Right atrium auricular region (tissue), 2 donors: ENCODE results near the gene FAM110C. TPM values are rescaled to one million over a fixed set of nuclear protein-coding genes. Genes with fewer than 3 reads are reported as not detected.
"Not testable (repeated sequence)": the region's sequence is repeated elsewhere in the genome, so short reads cannot be mapped to it uniquely, and the experiment has no call there.

ENCODE experiments used
- DNase-seq: peaks from one replicate; pipeline ENCODE4 v3.0.0-alpha.2; 2019; ENCODE audit warnings: low spot score
- H3K27ac ChIP-seq, 2 donors: fragments of 200-600 bp; sonication (generic); 1 replicate in 1 of 2; 2 replicates in 1 of 2; pipeline ENCODE4 v1.5.1; 2016 to 2019
- H3K27me3 ChIP-seq, 2 donors: fragments of 200-600 bp; sonication (generic); one replicate each; pipeline versions ENCODE4 v1.5.1 to v1.6.0; 2017 to 2019
- H3K36me3 ChIP-seq: fragments of 200-600 bp; sonication (generic); one replicate; pipeline ENCODE4 v1.5.1; 2016
- H3K4me1 ChIP-seq, 2 donors: fragments of 200-600 bp; sonication (generic); one replicate each; pipeline versions ENCODE4 v1.5.1 to v1.6.0; 2017 to 2019
- H3K4me3 ChIP-seq, 2 donors: fragments of 200-600 bp; sonication (generic); 1 replicate in 1 of 2; 2 replicates in 1 of 2; pipeline ENCODE4 v1.5.1; 2017 to 2019; ENCODE audit warnings: mild to moderate bottlenecking in 1 of 2, moderate library complexity in 1 of 2
- H3K9me3 ChIP-seq, 2 donors: fragments of 200-600 bp; sonication (generic); one replicate each; pipeline ENCODE4 v1.5.1; 2019
- total RNA-seq, 2 donors: library from RNA; depleted of rRNA; stranded (reverse); fragments of >200 nt; gene quantifications; one replicate each; pipeline ENCODE4 v1.1.0, GENCODE V29; 2016
- TF ChIP-seq, protein P1 (sequence below), 2 donors: fragments of 200-600 bp; sonication (generic); IDR thresholded peaks; one replicate each; pipeline ENCODE4 v1.5.1; 2019; ENCODE audit warnings: antibody characterized with exemption in 2 of 2

Gene FAM110C
- total RNA-seq, 2 donors from 2014 or later, result 8.3 to 12.4 TPM

DNA sequence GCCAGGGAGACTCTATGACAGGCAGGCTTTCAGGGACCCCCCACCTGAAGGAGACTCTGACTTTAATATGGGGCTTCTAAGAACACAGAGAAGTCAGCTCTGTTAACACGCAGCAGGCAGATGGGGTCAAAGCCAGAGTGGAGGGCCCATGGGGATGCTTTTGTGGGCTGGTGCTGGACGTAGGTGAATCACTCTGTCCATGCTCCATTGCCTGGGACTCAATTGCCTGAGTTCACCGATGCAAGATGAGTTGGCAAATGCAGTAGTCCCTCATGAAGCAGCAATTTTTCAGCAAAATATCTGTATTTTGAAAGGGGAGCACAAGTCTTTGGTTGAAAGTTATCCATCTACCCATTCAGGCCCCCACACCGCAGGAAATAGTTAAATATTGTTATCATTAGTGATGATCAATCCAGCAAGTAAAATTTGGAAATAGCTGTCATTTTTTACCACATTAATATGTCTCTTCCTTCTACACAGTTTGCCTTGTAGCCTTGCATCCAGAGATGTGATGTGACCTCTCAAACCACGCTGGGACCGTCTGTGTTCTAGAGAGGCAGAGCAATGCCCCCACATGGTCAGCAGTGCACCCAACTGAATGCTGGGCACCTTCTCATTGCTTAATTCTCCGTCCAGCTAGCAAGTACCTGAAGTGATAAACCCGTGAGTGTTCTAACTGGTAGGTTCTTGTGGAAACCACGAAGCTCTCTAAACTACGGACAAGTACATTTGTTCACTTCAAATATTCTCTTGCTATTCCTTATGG lies 34.8 kb upstream of the FAM110C start:
- no peaks in the 10 kb centered on the region for H3K27me3 ChIP-seq
- no peak overlapping the region for H3K4me3 ChIP-seq
- H3K4me1 ChIP-seq, result no peaks in the 10 kb centered on the region
- no peak overlapping the region for H3K27ac ChIP-seq
- no peak for DNase-seq
- no peaks in the 10 kb centered on the region for H3K36me3 ChIP-seq
- TF ChIP-seq, protein P1, sequence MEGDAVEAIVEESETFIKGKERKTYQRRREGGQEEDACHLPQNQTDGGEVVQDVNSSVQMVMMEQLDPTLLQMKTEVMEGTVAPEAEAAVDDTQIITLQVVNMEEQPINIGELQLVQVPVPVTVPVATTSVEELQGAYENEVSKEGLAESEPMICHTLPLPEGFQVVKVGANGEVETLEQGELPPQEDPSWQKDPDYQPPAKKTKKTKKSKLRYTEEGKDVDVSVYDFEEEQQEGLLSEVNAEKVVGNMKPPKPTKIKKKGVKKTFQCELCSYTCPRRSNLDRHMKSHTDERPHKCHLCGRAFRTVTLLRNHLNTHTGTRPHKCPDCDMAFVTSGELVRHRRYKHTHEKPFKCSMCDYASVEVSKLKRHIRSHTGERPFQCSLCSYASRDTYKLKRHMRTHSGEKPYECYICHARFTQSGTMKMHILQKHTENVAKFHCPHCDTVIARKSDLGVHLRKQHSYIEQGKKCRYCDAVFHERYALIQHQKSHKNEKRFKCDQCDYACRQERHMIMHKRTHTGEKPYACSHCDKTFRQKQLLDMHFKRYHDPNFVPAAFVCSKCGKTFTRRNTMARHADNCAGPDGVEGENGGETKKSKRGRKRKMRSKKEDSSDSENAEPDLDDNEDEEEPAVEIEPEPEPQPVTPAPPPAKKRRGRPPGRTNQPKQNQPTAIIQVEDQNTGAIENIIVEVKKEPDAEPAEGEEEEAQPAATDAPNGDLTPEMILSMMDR (IDR thresholded peaks at IDR 0.05), result no peak
- H3K9me3 ChIP-seq, result no peaks in the 10 kb centered on the region

DNA sequence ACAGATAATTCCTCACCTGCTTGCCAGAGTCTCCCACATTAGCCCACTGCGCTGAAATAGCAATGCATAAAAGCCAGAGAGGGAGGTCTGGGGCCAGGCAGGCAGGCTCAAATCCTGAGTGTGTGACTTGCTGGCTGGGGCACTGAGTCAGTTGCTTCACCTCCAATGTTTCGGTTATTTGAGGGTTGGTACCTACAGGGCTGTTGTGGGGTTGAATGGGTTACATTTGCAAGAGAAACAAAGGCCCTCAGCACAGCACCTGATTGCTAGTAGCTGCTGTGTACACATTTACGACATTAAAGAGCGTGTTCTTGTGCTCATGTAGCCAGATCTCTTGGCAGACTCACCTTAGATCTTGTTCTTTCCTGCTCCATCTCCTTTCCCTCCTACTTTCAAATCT lies 34.1 kb upstream of the FAM110C start:
- no peak overlapping the region for H3K27ac ChIP-seq
- TF ChIP-seq, protein P1 (IDR thresholded peaks at IDR 0.05), result no peak
- no peak overlapping the region for H3K4me3 ChIP-seq
- no peaks in the 10 kb centered on the region for H3K27me3 ChIP-seq
- no peaks in the 10 kb centered on the region for H3K36me3 ChIP-seq
- no peaks in the 10 kb centered on the region for H3K4me1 ChIP-seq
- no peak for DNase-seq
- no peaks in the 10 kb centered on the region for H3K9me3 ChIP-seq

DNA sequence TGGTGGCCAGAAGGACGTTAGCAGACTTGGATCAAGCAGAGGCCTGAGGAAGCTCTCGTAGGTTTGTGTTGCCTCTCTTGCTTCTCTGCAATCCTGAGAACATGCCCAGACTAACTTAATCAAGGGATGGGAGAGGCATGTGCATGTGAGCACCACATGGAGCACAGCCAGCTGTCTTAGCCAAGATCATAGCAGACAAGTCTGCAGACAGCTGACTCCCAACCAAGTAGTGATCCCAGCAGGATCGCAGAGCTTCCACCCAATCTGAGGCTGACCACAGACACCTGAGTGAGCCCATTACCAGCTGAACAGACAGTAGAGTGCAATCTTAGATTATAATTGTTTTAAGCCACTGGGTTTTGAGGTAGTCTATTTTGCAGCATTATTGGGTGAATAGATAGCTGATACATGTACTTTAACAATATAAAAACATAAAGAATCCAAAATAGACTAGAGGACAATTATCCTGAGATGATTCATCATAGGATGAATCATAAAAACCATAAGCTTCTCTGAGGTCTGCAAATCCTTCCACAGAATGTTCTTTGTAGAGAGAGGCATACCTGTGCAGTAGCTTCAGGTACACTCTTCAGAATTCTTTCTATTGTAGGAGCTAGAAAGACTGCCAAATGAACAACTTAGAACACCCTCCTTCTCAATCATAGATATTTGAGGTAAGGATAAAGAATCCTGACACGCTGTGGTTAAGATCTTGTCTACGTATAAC lies 25.2 kb upstream of the FAM110C start:
- Histone ChIP-seq H3K27me3 (no peaks in the 10 kb centered on the region), H3K27ac (no peak overlapping the region), H3K4me1 (no peaks in the 10 kb centered on the region), H3K36me3 (no peaks in the 10 kb centered on the region), H3K9me3 (no peaks in the 10 kb centered on the region), H3K4me3 (no peak overlapping the region)
- TF ChIP-seq, protein P1 (IDR thresholded peaks at IDR 0.05), result no peak
- no peak for DNase-seq

DNA sequence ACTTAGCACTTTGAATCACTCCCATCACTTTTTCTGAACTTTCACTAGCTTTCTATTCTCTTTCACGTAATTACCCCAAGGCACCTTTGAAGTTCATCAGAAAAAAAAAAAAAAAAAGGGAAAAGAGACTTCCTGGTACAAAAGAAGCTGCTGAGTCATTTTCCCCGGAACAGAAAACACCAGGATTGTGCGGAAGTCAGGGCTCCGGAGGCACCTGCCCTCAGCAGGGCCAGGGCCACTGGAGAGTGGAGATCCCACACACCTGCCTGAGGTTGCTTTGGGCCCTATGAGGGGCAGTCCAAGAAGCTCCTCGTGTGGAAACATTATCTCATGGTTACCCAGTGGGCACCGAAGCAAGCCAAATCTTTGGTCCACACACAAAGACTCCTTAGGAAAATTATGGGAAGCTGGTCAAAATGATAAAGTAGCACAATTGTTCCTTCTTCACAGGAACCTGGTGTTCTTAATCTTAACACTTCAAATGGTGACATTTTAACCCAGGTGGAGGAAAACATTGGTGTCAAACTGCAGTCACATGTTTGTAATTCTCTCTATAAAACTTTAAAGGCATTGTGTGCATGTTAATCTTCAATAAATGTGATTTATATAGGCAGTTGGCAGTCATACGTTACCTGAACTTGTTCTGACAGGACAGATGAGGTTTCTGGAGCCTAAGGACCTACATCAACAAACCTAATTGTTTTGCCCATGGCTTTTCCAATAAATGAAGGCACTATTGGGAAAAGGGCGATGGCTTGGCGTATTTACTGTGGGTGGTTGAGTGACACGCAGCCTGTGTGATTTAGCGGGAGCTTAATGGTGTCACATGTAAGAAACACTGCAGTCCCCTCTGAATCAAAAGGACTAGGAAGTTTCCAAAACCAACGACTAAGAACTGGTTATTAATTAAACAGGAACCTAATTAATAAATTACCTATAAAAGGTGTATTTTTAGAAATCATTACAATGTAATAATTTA lies 23.4 kb upstream of the FAM110C start:
- Histone ChIP-seq H3K27me3 (no peaks in the 10 kb centered on the region), H3K4me3 (no peak overlapping the region), H3K36me3 (no peaks in the 10 kb centered on the region), H3K27ac (no peak overlapping the region), H3K4me1 (no peaks in the 10 kb centered on the region), H3K9me3 (no peaks in the 10 kb centered on the region)
- TF ChIP-seq, protein P1 (IDR thresholded peaks at IDR 0.05), result no peak
- no peak for DNase-seq

DNA sequence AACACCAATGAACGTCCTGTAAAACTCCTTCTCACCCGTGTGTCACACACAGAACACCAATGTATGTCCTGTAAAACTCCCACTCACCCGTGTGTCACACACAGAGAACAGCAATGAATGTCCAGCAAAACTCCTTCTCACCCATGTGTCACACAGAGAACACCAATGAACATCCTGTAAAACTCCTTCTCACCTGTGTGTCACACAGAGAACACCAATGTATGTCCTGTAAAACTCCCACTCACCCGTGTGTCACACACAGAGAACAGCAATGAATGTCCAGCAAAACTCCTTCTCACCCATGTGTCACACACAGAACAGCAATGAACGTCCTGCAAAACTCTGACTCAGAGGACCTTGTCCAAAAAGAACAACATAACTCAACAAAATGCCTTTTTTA lies 22.3 kb upstream of the FAM110C start:
- not testable (repeated sequence) for H3K4me3 ChIP-seq, H3K27me3 ChIP-seq, DNase-seq, H3K27ac ChIP-seq, H3K36me3 ChIP-seq, H3K9me3 ChIP-seq, H3K4me1 ChIP-seq
